WTC11 (cell line): ENCODE results near the gene SRRM5. TPM values are rescaled to one million over a fixed set of nuclear protein-coding genes. Genes with fewer than 3 reads are reported as not detected.
A peak's percentile ranks its signal among the peaks of the same experiment; 100 is the strongest.

Experiments used
- ATAC-seq: fragments of 200-7000 bp; cut with Tn5 transposase; 2 replicates; pipeline ENCODE4 v1.10.0; 2021; ENCODE audit warnings: mild to moderate bottlenecking, moderate library complexity
- Bru-seq: library from RNA; stranded (reverse); fragments of 400-500 nt; gene quantifications from one replicate; lab custom pipeline; 2021; lab: Mats Ljungman, UMichigan
- CTCF ChIA-PET: fragments of 300-600 bp; sonication (Branson Sonifier 250); formaldehyde crosslinking; loops from one replicate; lab custom pipeline; 2021; ENCODE audit warnings: antibody characterized with exemption; lab: Charles Lee
- POLR2A ChIA-PET: fragments of 350-600 bp; sonication (Branson Sonifier 250); formaldehyde crosslinking; loops from one replicate; lab custom pipeline; 2021; ENCODE audit warnings: antibody characterized with exemption; lab: Charles Lee
- DNase-seq: peaks from one replicate; pipeline ENCODE4 v3.0.0; 2021; ENCODE audit warnings: low spot score
- H3K27ac Mint-ChIP-seq: 2 replicates; pipeline ENCODE4 v1.8.0; 2021; ENCODE audit warnings: mixed read lengths
- H3K27me3 Mint-ChIP-seq: 2 replicates; pipeline ENCODE4 v1.8.0; 2021; ENCODE audit warnings: low read depth, mild to moderate bottlenecking, moderate library complexity, mixed read lengths
- H3K36me3 Mint-ChIP-seq: 2 replicates; pipeline ENCODE4 v1.8.0; 2021; ENCODE audit warnings: mixed read lengths
- H3K4me1 Mint-ChIP-seq: 2 replicates; pipeline ENCODE4 v1.8.0; 2022; ENCODE audit warnings: mixed read lengths
- H3K4me3 Mint-ChIP-seq: 2 replicates; pipeline ENCODE4 v1.8.0; 2021; ENCODE audit warnings: mild to moderate bottlenecking, moderate library complexity, mixed read lengths
- H3K9me3 Mint-ChIP-seq: 2 replicates; pipeline ENCODE4 v1.8.0; 2021; ENCODE audit warnings: mixed read lengths
- CBFB ChIP-seq: sonication (generic); formaldehyde crosslinking; IDR thresholded peaks from 2 replicates; pipeline ENCODE4 v1.8.1; 2022; ENCODE audit warnings: mild to moderate bottlenecking, low read depth, missing genetic modification reagents
- E2F4 ChIP-seq: sonication (generic); formaldehyde crosslinking; IDR thresholded peaks from 2 replicates; pipeline ENCODE4 v1.8.1; 2022; ENCODE audit warnings: low read depth, mild to moderate bottlenecking, moderate library complexity, missing genetic modification reagents, borderline replicate concordance
- EMX1 ChIP-seq: fragments of 250-450 bp; sonication (Bioruptor Pico); IDR thresholded peaks from 2 replicates; pipeline ENCODE4 v1.8.0; 2021; ENCODE audit warnings: mild to moderate bottlenecking
- ETV6 ChIP-seq: sonication (generic); formaldehyde crosslinking; IDR thresholded peaks from 2 replicates; pipeline ENCODE4 v1.8.1; 2022; ENCODE audit warnings: mild to moderate bottlenecking, missing genetic modification reagents
- FOXP1 ChIP-seq: sonication (generic); formaldehyde crosslinking; IDR thresholded peaks from 2 replicates; pipeline ENCODE4 v1.8.0; 2022; ENCODE audit warnings: missing genetic modification reagents, mild to moderate bottlenecking, moderate library complexity, borderline replicate concordance
- GABPB1 ChIP-seq: sonication (generic); formaldehyde crosslinking; IDR thresholded peaks from 2 replicates; pipeline ENCODE4 v1.8.1; 2023; ENCODE audit warnings: mild to moderate bottlenecking, missing genetic modification reagents
- JUN ChIP-seq: sonication (generic); formaldehyde crosslinking; IDR thresholded peaks from 2 replicates; pipeline ENCODE4 v1.8.0; 2023; ENCODE audit warnings: mild to moderate bottlenecking, missing genetic modification reagents
- MXD4 ChIP-seq: fragments of 250-450 bp; sonication (Bioruptor Pico); IDR thresholded peaks from 2 replicates; pipeline ENCODE4 v1.8.0; 2021; ENCODE audit warnings: mild to moderate bottlenecking, moderate library complexity, borderline replicate concordance
- MYBL2 ChIP-seq: sonication (generic); formaldehyde crosslinking; IDR thresholded peaks from 2 replicates; pipeline ENCODE4 v1.8.1; 2023; ENCODE audit warnings: mild to moderate bottlenecking, moderate library complexity, missing genetic modification reagents
- NFYB ChIP-seq: sonication (generic); formaldehyde crosslinking; conservative IDR thresholded peaks from 2 replicates; pipeline ENCODE4 v1.8.0; 2022; ENCODE audit warnings: low read depth, missing genetic modification reagents
- NR1H2 ChIP-seq: sonication (generic); formaldehyde crosslinking; IDR thresholded peaks from 2 replicates; pipeline ENCODE4 v1.9.0; 2021; ENCODE audit warnings: mild to moderate bottlenecking, moderate library complexity, missing genetic modification reagents
- SMAD4 ChIP-seq: sonication (generic); formaldehyde crosslinking; IDR thresholded peaks from 2 replicates; pipeline ENCODE4 v1.8.0; 2022; ENCODE audit warnings: mild to moderate bottlenecking, missing genetic modification reagents
- SP1 ChIP-seq: sonication (generic); formaldehyde crosslinking; conservative IDR thresholded peaks from 2 replicates; pipeline ENCODE4 v1.8.1; 2022; ENCODE audit warnings: missing genetic modification reagents
- ZBTB21 ChIP-seq: sonication (generic); formaldehyde crosslinking; IDR thresholded peaks from 2 replicates; pipeline ENCODE4 v1.8.1; 2023; ENCODE audit warnings: mild to moderate bottlenecking, missing genetic modification reagents, borderline replicate concordance
- ZNF121 ChIP-seq: sonication (generic); formaldehyde crosslinking; IDR thresholded peaks from 2 replicates; pipeline ENCODE4 v1.8.0; 2023; ENCODE audit warnings: missing genetic modification reagents
- ZNF138 ChIP-seq: sonication (generic); formaldehyde crosslinking; conservative IDR thresholded peaks from 2 replicates; pipeline ENCODE4 v1.8.1; 2022; ENCODE audit warnings: mild to moderate bottlenecking, moderate library complexity, missing genetic modification reagents
- ZNF416 ChIP-seq: fragments of 250-450 bp; sonication (Bioruptor Pico); IDR thresholded peaks from 2 replicates; pipeline ENCODE4 v1.9.0; 2021; ENCODE audit warnings: mild to moderate bottlenecking, inconsistent platforms
- ZNF671 ChIP-seq: fragments of 250-450 bp; sonication (Bioruptor Pico); IDR thresholded peaks from 2 replicates; pipeline ENCODE4 v1.8.0; 2021; ENCODE audit warnings: mild to moderate bottlenecking
- long read RNA-seq, 3 experiments: library from RNA in 1 of 3; library from capped mRNA in 1 of 3; library from polyadenylated mRNA in 1 of 3; unstranded in 2 of 3; stranded (forward) in 1 of 3; transcript quantifications; one replicate each; pipeline ENCODE4 v2.0.0, GENCODE V29; 2021
- total RNA-seq: library from RNA; stranded (reverse); gene quantifications from 3 replicates; pipeline ENCODE4 v1.2.3, GENCODE V29; 2021
- TF ChIP-seq, protein P1 (sequence below): sonication (generic); formaldehyde crosslinking; IDR thresholded peaks from 2 replicates; pipeline ENCODE4 v1.8.1; 2022; ENCODE audit warnings: missing genetic modification reagents, borderline replicate concordance
- TF ChIP-seq, protein P2 (sequence below): fragments of 200-600 bp; IDR thresholded peaks from 2 replicates; pipeline ENCODE4 v1.8.0; 2022; ENCODE audit warnings: antibody characterized with exemption
- TF ChIP-seq, protein P3 (sequence below): fragments of 250-450 bp; sonication (Bioruptor Pico); IDR thresholded peaks from 2 replicates; pipeline ENCODE4 v1.8.0; 2021; ENCODE audit warnings: mild to moderate bottlenecking

The SRRM5 gene, protein sequence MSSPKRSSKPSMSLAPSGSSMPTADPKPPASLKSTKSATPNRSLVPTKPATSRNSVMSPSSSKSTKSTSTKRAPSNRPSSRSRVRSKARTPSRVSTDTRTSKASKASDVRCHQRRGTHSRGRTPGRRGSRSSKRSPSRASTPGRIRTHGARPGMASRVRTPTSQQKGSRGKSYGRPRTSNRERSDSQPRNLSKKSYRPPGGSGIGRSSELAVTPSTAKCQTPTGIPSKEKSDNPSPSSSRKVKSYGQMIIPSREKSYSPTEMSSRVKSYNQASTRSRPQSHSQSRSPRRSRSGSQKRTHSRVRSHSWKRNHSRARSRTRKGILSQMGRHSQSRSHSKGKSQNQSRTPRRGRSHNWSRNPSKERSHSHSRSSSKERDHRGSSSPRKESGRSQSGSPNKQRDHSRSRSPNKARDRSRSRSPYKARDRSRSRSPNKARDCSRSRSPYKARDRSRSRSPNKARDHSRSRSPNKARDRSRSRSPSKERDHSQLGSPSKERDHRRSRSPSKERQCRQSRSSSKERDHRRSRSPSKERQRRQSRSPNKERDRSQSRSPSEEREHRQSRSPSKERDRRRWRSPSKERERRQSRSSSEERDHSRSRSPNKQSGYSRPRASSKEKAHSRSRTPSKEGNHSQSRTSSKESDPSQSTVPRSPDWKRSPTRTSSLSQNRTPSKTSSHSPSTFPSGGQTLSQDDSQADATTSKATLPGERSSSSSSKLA
- 0.34 to 0.44 TPM (median 0.42 TPM) in 3 replicates for total RNA-seq
- Bru-seq, nascent RNA = percentile 54 among the genes with signal in this experiment
- long read RNA-seq, experiment 1 = 0 reads
- long read RNA-seq, experiment 2 = 0 reads
- long read RNA-seq, experiment 3, partial matches to known transcripts = 0 of 1 reads
- long read RNA-seq, experiment 3, other reads (novel, unspliced or antisense) = 1 of 1 reads

DNA sequence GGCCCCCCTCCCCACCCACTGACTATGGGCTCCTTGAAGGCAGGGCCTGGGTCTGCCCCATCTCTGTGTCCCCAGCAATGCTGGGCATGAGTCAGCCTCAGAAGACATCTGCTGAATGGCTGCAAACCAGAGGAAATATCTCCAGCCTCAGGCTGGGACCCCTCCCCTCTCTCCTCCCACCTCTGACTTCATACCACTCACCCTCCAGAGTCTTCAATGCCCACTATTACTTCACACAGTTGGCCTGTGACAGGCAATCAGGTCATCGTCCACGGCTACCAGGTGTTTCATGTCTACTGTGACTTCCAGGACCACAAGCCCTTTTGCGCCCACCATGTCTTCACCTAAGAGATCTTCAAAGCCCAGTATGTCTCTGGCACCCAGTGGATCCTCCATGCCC lies at the start of gene SRRM5:
SRRM5 (plus strand) TSS at position 301 of the 400 bp plus-strand sequence; CDS start at position 335, 34 bp downstream.
- DNase-seq (no peak), ATAC-seq (no peak)
- Mint-ChIP-seq H3K27ac (0 out of 2 replicates have a peak within 1 kb of the TSS, but pooled peaks have one; percentile 28), H3K9me3 (peaks cover 24% of the 10 kb centered on the region), H3K27me3 (no peaks in the 10 kb centered on the region; the same call in 1 of the 2 replicates), H3K4me3 (no peak within 1 kb of the TSS), H3K36me3 (peaks cover 27% of the 10 kb centered on the region), H3K4me1 (peaks cover 6% of the 10 kb centered on the region; the same call in 1 of the 2 replicates)
- CTCF ChIA-PET = no interaction called here
- TF ChIP-seq ZNF671 (CRISPR knock-in tag) = no peak
- no peak for TF ChIP-seq CBFB (CRISPR knock-in tag)
- TF ChIP-seq EMX1 (CRISPR knock-in tag) = no peak
- POLR2A ChIA-PET = no interaction called here

DNA sequence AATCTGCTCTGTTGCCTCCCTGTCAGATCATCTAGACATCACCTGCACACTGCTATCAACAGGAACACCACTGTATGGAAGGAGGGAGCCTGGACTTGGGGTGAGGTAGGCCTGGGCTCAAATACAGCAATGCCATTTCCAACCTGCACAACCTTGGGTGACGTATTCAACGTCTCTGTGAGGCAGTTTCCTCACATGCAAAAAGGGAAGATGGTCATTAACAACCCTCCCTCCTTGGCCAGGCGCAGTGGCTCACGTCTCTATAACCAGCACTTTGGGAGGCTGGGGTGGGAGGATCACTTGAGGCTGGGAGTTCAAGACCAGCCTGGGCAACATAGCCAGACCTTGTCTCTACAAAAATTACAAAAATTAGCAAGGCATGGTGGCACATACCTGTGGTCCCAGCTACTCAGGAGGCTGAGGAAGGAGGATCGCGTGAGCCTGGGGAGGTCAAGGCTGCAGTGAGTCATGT lies 49.6 kb upstream of the SRRM5 start:
- DNase-seq = no peak
- H3K36me3 Mint-ChIP-seq = peaks cover 6% of the 10 kb centered on the region; the same call in 1 of the 2 replicates
- TF ChIP-seq ZNF671 (CRISPR knock-in tag) (no peak), ETV6 (CRISPR knock-in tag) (no peak), ZNF416 (CRISPR knock-in tag) (no peak), MYBL2 (no peak)
- TF ChIP-seq, all 79 proteins: peak for 0
- no peaks in the 10 kb centered on the region for H3K27me3 Mint-ChIP-seq
- H3K27ac Mint-ChIP-seq = no peak overlapping the region
- no peaks in the 10 kb centered on the region for H3K4me1 Mint-ChIP-seq
- no peaks in the 10 kb centered on the region for H3K9me3 Mint-ChIP-seq
- ChIA-PET POLR2A (no interaction called here), CTCF (interaction anchor here (0.7 kb wide), 1 partner anchor 1844 kb away, joined by 3 read pairs; no protein-coding TSS in a partner anchor)
- no peak overlapping the region for H3K4me3 Mint-ChIP-seq
- ATAC-seq = no peak

- Mint-ChIP-seq H3K9me3 (no peaks in the 10 kb centered on the region), H3K4me3 (no peak overlapping the region), H3K36me3 (peaks cover 6% of the 10 kb centered on the region; the same call in 1 of the 2 replicates), H3K4me1 (no peaks in the 10 kb centered on the region), H3K27ac (no peak overlapping the region), H3K27me3 (no peaks in the 10 kb centered on the region)
- CTCF ChIA-PET = interaction anchor here (1.2 to 3.4 kb wide), 2 partner anchors 8 to 32 kb away, joined by 4 to 20 read pairs; no protein-coding TSS in a partner anchor
- TF ChIP-seq, protein P1, sequence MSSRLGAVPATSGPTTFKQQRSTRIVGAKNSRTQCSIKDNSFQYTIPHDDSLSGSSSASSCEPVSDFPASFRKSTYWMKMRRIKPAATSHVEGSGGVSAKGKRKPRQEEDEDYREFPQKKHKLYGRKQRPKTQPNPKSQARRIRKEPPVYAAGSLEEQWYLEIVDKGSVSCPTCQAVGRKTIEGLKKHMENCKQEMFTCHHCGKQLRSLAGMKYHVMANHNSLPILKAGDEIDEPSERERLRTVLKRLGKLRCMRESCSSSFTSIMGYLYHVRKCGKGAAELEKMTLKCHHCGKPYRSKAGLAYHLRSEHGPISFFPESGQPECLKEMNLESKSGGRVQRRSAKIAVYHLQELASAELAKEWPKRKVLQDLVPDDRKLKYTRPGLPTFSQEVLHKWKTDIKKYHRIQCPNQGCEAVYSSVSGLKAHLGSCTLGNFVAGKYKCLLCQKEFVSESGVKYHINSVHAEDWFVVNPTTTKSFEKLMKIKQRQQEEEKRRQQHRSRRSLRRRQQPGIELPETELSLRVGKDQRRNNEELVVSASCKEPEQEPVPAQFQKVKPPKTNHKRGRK = no peak
- TF ChIP-seq E2F4 (CRISPR knock-in tag) (no peak), NFYB (no peak), GABPB1 (no peak), SMAD4 (CRISPR knock-in tag) (no peak), MXD4 (no peak), FOXP1 (CRISPR knock-in tag) (no peak), SP1 (CRISPR knock-in tag) (no peak), ZNF138 (CRISPR knock-in tag) (no peak), ZBTB21 (CRISPR knock-in tag) (no peak), NR1H2 (no peak), JUN (CRISPR knock-in tag) (no peak), ZNF121 (CRISPR knock-in tag) (no peak)
- TF ChIP-seq, protein P2, sequence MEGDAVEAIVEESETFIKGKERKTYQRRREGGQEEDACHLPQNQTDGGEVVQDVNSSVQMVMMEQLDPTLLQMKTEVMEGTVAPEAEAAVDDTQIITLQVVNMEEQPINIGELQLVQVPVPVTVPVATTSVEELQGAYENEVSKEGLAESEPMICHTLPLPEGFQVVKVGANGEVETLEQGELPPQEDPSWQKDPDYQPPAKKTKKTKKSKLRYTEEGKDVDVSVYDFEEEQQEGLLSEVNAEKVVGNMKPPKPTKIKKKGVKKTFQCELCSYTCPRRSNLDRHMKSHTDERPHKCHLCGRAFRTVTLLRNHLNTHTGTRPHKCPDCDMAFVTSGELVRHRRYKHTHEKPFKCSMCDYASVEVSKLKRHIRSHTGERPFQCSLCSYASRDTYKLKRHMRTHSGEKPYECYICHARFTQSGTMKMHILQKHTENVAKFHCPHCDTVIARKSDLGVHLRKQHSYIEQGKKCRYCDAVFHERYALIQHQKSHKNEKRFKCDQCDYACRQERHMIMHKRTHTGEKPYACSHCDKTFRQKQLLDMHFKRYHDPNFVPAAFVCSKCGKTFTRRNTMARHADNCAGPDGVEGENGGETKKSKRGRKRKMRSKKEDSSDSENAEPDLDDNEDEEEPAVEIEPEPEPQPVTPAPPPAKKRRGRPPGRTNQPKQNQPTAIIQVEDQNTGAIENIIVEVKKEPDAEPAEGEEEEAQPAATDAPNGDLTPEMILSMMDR = no peak
- TF ChIP-seq, protein P3, sequence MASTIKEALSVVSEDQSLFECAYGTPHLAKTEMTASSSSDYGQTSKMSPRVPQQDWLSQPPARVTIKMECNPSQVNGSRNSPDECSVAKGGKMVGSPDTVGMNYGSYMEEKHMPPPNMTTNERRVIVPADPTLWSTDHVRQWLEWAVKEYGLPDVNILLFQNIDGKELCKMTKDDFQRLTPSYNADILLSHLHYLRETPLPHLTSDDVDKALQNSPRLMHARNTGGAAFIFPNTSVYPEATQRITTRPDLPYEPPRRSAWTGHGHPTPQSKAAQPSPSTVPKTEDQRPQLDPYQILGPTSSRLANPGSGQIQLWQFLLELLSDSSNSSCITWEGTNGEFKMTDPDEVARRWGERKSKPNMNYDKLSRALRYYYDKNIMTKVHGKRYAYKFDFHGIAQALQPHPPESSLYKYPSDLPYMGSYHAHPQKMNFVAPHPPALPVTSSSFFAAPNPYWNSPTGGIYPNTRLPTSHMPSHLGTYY (CRISPR knock-in tag) = no peak
- POLR2A ChIA-PET = no interaction called here
- DNase-seq (no peak), ATAC-seq (no peak)
These were observed 49.1 kb upstream of the SRRM5 start for GRCh38 chr19:43562698-43563241.
